Superior temporal gyrus (tissue), 1 donor: ENCODE measurements around the gene NADSYN1.

Experiments used
- DNase-seq: peaks from one replicate; pipeline ENCODE4 v3.0.0-alpha.2; 2016; ENCODE audit errors: extremely low spot score

The NADSYN1 gene

GRCh38 chr11:71451596-71452198 lies 1.3 kb upstream of the NADSYN1 start:
- DNase-seq, result no peak

- DNase-seq, result peak; percentile 75
Measured at GRCh38 chr11:71452199-71453036, 585 bp upstream of the NADSYN1 start.

GRCh38 chr11:71453918-71454304 lies 908 bp downstream of the NADSYN1 start:
- DNase-seq, result no peak

GRCh38 chr11:71454470-71455113 lies 1.6 kb downstream of the NADSYN1 start:
- DNase-seq, result no peak

GRCh38 chr11:71456294-71456693 lies 3.3 kb downstream of the NADSYN1 start:
- DNase-seq, result no peak

GRCh38 chr11:71456831-71457230 lies 3.8 kb downstream of the NADSYN1 start:
- no peak for DNase-seq

GRCh38 chr11:71458146-71459070 lies 5.4 kb downstream of the NADSYN1 start:
- DNase-seq, result no peak

GRCh38 chr11:71459076-71459766 lies 6.2 kb downstream of the NADSYN1 start:
- no peak for DNase-seq

GRCh38 chr11:71459767-71460320 lies 6.8 kb downstream of the NADSYN1 start:
- no peak for DNase-seq

GRCh38 chr11:71461696-71462095 lies 8.7 kb downstream of the NADSYN1 start:
- DNase-seq, result no peak

GRCh38 chr11:71462726-71463125 lies 9.7 kb downstream of the NADSYN1 start:
- no peak for DNase-seq

- no peak for DNase-seq
Measured at GRCh38 chr11:71463331-71464211, 10.6 kb downstream of the NADSYN1 start.

- DNase-seq, result peak; percentile 64
Measured at GRCh38 chr11:71465054-71465453, 12.1 kb downstream of the NADSYN1 start.

GRCh38 chr11:71466358-71466757 lies 13.4 kb downstream of the NADSYN1 start:
- peak; percentile 20 for DNase-seq

GRCh38 chr11:71467164-71467563 lies 14.2 kb downstream of the NADSYN1 start:
- DNase-seq, result no peak

GRCh38 chr11:71470946-71471345 lies 17.9 kb downstream of the NADSYN1 start:
- no peak for DNase-seq

- no peak for DNase-seq
Measured at GRCh38 chr11:71472357-71472885, 19.4 kb downstream of the NADSYN1 start.

GRCh38 chr11:71472941-71473792 lies 20.2 kb downstream of the NADSYN1 start:
- DNase-seq, result no peak

- no peak for DNase-seq
Measured at GRCh38 chr11:71473793-71474080, 20.7 kb downstream of the NADSYN1 start.
